ENCODE measurements around the gene NUDCD3.

The NUDCD3 gene

GRCh38 chr7:44380831-44381493 is 109.5 kb downstream of the NUDCD3 start:
- no peak for DNase-seq

DNA sequence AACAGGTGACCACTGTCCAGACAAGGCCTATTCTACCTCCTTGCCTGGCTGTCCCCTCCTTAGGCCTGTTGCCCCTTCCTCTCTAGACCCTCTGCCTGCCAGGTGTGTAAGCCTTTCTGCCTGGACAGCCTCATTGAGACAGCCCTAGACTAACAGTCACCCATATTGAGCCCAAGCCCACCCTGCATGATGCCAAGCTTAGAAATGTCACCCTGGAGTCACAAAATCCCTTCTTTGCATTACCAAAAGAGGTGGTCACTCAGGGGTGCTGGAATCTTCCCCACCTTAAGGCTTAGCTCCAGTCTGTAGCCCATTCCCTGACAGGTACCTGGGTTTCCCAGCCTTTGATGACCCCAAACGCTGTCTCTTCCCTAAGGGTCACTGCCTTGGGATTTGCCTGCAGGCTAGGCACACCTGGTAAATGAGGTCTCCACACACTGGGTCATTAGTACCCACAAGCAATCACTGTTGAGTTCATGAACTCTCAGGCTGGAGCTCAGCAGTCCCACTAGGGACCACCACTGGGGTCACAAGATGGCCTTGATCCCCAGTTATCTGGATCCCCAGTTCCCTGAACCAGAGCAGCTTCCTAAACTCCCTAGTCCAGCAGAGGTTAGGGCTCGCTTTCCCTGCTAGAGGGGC is 110.1 kb downstream of the NUDCD3 start:
- no peak for DNase-seq

DNA sequence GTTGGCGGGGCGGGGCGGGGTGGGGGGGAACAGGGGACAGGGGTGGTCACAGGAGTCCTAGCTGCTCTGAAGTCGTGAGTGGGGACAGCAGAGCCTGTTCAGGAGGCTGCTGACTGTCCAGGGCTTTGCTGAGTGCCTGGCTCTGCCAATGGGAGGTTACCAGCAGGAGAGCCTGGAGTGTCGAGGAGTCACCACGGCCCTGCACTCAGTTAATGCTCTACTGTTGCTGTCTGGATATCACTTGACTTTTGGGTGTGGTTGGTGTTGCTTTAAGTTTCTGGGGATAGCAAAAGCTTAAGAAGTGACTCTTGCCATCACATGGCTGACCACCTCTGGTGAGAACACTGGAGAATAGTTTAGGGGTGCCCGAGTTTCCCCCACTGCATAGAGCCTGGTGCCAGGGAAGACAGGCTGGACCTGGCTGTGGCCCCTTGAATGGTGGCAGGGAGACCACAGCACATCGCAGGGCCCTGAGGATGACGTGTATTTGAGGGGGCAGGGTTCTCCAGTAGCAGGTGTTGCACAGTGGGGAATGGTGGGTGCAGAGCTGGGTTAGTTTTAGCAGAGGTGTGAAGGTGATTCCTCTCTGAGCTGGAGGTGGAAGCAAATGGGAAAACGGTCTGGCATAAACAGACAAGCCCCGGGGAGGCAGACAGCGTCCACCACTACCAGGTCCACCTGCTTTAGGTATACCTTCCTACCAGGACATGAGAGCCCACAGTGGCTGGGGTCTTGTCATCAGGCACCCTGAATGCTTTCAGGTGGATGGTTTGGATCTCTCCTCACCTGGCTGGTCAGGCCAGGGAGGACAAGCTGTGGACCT is 110.9 kb downstream of the NUDCD3 start:
- DNase-seq = no peak

- DNase-seq = no peak
These were observed 111.7 kb downstream of the NUDCD3 start for GRCh38 chr7:44378744-44379143.

GRCh38 chr7:44377681-44378421 is 112.6 kb downstream of the NUDCD3 start:
- no peak for DNase-seq

DNA sequence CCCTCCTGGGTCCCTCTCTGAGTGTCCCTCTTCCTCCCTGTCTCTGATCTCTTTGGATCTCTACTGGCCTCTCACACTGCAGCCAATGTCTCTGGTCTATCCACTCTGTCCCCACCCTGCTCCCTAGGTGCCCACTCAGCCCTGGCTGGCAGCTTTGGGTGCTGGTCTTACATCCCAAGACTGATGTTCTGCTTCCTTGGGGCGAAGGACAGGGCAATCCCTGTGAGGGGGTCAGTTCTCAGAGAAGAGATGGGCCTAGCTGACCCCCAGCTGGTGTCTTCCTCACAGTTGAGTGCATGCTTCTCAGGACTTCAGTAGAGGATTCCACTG is 113.4 kb downstream of the NUDCD3 start:
- no peak for DNase-seq

- DNase-seq = no peak
These were observed 113.9 kb downstream of the NUDCD3 start for GRCh38 chr7:44376429-44377133.

- DNase-seq = no peak
These were observed 114.5 kb downstream of the NUDCD3 start for GRCh38 chr7:44375926-44376342.

GRCh38 chr7:44375236-44375699 is 115.2 kb downstream of the NUDCD3 start:
- DNase-seq = no peak

DNA sequence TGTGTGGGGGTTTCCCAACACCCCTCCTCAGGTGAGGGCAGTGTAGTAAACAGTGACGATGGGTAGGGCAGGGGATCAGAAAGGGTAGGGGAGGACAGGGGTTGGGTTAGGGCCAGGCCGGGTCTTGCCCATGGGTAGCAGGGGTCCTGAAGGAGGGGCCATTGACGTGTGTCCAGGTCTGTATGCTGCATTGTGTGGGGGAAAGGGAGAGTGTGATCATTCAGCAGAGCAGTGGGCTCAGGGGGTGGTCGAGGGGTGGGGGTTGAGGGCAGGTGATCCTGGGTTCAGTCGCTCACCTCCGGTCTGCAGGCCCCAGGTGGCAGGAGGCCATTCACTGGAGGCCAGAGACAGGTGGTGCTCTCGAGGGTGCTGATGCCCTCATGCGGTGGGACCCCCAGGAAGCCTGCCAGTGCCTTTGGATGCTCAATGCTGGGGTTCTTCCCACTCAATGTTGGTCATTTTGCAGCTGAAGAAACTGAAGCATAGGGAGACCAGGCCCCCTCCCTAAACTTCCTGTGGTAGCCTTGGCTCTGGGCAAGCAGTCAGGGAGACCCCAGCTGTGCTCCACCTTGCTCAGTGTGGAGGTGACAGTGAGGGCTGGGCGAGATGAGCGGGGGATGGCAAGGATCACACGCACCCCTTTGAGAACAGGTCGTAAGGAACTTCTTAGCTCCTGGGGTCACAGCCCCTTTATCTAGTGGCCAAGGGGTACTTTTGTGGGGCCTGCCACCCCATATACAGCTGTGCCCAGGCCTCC is 116.3 kb downstream of the NUDCD3 start:
- no peak for DNase-seq

DNA sequence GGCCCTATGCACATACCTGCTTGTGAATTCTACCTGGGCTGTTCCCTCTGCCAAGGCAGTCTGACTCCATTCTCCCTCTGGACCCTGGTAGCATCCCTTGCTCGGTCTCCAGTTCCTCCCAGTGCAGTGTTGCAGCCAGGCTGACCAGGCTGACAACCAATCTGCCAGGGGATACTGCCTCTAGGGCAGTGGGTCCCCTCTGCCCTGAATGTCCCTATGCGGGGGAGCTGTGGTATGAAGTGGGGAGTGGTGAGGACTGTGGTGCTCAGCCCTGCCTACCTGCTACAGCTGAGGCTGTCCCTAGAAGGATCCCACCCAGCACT is 117.1 kb downstream of the NUDCD3 start:
- no peak for DNase-seq

GRCh38 chr7:44372560-44373417 is 117.7 kb downstream of the NUDCD3 start:
- no peak for DNase-seq

GRCh38 chr7:44368885-44369284 is 121.6 kb downstream of the NUDCD3 start:
- no peak for DNase-seq

DNA sequence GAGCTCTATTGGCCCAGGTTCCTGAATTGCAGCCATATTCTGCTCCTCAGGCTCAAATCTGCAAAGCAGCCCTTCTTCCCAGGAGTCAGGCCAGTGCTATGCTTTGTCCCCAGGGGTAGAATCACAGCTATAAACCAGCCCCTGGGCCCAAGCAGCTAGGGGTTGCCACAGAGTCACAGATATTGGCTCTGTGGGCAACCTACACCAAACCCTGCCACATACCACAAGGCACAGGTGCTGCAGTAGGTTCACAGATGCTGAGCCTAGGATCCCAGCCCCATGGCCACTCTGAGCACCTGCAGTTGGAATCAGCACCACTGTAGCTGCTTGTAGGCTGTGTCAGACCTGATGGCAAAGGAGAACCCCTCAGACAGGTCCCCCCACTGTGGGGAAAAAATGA is 122.0 kb downstream of the NUDCD3 start:
- DNase-seq = no peak

DNA sequence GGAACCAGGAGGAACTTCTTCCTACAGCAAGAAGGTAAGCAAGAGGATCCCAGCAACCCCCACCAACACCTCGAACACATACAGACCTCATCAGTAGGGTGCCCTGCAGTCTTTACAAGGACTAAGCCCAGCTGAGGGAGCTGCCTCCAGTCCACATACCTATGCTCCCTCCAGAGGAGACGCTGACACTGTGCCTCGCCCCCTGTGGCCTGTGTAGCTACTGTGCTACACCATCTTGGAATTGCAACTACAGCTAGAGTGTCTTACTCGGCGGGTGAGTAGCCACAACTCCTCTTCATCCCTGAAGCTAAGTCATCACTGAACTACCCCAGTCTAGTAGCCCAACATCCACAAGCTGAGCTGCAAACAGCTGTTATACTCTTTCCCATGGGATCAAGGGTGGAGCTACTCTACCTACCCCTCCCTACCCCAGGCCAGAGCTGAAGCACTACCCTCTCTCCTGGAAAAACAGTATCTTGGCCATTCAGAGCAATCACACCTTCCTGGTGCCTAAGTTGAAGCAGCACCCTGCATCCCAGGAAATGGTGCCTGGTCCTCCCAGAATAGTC is 122.9 kb downstream of the NUDCD3 start:
- DNase-seq = no peak

DNA sequence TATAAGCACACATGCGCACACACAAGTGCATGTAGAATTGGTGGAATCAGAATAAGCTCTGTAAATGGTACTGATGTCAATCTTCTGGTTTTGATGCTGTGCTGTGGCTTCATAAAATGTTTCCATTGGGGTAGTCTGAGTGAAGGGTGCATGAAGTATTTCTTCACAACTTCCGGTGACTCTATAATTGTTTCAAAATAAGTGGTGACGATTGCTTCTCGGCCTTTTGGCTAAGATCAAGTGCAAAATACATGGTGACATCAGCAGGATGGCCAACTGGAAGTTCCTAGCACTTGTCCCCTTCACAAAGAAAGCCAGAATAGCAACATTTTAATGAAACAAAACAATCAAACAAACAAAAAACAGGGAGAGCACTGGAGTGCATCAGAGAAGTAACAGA is 123.5 kb downstream of the NUDCD3 start:
- DNase-seq = no peak

GRCh38 chr7:44353668-44354067 is 136.8 kb downstream of the NUDCD3 start:
- no peak for DNase-seq

DNA sequence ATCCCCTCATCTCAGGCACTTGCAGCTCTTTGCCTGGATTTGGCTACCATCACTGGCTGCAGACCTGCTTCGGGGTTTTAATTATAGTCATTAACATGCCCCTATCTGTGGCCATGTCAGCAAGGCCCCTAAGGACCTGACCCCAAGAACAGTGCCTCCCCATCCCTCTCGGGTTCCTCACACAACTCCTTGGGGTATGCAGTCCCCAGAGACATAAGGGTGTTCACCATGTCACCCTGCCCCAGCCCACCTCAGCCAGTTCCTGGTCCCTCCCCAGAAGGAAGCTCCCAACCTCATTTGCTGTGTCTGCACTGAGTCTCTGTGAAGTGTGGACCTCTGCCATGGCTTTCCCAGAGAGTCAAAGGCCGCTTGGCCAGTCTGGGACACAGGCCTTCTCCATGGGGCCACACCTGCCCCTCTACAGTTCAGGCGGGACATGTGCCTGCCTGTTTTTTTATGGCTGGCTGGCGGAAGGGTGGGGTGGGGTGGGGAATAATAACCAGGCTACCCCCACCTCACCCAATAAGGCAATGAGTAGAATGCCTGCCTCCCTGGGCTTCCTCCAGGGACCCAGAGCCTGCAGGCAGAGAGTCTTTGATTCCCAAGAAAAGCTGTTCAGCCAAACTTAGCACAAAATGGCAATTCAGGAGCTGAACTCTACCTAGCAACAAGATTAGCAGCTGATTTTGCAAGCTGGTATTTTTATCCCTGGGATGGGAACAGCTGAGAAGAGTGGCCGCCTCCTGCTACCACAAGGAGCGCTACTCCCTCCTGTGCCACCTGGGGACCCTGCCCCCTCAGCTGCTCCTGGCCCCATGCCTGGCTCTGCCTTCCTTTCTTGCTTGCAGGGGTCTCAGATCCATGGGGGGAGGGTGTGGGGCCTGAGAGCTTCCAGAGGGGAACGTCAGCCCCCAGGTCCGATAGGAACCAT is 141.3 kb downstream of the NUDCD3 start:
- DNase-seq = no peak

- no peak for DNase-seq
These were observed 142.2 kb downstream of the NUDCD3 start for GRCh38 chr7:44348300-44348699.
